HG02981 (cell line): Measurements from ENCODE around the gene MEGF11.

Experiments used
- ATAC-seq: cut with Tn5 transposase; IDR thresholded peaks from one replicate; pipeline ENCODE4 v1.9.1; 2021; ENCODE audit warnings: mild to moderate bottlenecking, moderate library complexity; ENCODE audit not compliant: unreplicated experiment

The MEGF11 gene

DNA sequence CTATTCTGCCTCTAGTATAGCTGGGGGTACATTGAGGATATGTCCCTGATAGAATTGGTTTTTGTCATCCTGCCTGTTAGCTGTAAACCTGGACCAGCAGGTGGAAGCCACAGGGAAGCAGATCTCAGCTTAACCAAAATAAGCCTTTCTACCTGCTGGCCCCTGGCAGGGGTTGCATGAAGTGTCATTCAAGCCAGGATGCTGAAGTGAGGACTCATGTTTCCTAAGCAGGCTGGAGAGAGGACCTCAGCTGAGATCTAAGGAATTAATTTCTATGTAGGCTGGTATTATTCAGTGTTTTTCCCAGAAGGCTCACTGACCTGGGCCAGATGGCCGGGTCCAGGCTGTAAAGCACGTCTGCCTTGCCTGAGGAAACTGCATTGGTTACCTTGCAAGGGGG is 128.9 kb downstream of the MEGF11 start:
- no peak for ATAC-seq

DNA sequence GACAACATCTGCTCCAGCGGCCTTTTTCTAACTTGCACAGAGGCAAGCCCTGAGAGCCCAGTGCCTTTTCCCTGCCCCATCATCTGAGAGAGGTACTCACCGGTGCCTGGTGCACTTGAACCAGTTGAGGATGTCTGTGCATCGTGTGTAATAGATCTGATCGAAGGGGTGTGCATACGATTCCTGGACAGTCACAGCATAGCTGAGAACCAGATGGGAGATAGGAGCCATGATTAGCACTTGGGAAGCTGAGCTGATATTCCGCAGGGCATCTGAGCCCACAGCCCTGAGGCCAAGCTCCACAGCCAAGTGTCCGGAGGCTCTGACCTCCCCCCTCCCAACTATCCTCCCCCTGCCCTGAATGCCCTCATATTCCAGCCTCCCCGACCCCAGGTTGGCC is 129.8 kb downstream of the MEGF11 start:
- no peak for ATAC-seq

DNA sequence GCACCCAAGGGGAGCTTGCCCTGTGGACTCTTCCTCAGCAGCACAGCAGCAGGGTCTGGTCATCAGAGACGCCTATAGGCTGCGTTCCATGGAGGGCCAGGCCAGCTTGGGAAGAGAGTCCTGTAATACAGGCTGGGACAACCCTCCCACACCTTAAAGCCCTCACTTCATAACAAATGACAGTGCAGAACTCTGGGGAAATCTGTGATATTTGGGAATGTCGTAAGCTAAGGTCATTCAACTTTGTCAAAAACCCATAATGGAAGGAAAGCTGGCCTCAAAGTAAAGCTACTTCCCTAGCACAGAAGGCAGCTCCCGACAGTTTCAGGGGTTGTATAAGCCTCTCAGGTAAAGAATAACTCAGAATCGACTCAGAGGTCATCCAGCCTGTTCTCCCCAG is 133.1 kb downstream of the MEGF11 start:
- no peak for ATAC-seq

DNA sequence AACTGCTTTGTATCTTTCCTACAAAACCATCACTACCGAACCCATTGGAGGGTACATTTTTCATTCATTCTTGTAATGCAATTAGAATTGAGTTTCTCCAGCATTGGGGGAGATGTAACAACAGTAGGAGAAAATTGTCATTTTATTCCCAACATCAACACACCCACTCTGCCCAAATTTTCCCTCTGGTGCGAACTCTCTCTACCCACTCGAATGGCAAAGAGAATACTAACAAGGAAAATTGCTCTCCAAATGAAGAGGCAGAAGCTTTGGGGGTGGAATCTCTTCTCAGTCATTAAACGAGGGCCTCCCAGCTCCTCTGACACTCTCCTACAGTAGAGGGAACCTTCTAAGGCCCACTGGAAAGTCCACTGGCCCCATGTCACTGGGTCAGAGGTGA is 135.7 kb downstream of the MEGF11 start:
- ATAC-seq: no peak

DNA sequence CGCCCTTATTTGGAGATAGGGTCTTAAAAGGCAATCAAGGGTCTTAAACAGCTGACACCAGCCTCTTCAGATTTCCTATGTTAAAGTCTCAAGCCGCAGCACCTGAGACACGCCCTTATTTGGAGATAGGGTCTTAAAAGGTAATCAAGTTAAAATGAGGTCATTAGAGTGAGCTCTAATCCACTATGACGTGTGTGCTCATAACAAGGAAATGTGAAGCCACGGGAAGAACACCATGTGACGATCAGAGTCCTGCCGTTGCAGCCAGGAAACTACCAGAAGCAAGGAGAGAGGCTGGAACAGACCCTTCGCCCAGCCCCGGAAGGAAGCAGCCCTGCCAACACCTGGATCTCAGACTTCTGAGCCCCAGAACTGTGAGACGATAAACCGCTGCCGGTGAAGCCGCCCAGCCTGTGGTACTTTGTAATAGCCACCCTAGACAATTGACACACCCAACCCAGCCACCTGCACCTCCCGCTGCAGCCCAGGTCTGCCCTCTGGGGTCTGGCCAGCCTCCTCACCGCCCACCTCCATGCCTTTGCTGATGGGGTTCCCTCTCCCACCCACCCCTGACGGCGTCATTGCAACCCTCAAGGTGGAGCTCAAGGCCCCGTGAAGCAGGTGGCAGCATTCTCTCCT is 137.9 kb downstream of the MEGF11 start:
- no peak for ATAC-seq

DNA sequence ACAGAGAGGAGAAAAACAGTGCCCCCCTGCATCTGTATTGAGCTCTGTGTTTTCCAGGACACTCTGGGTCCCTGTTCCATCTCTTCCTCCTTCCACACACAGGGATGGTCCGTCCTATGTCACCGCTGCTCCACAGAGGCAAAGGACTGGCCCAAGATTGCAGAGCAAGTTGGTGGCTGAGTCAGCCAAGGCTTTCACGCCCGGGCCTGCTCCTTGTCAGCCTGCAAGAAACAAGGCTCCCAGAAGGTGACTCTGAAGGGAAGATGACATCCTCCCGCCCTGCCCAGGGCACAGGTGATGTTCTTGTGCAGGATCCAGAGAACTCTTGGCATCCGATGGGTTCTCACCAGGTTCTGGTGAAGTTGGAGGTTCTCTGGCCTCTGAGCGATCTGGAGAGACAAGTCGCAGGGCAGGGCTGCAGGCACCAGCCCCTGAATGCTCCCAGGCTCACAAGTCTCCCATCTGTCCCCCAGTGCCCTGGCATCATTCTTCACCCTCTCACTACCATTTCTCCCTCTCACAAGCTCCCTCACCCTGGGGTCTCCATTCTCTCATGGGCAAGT is 138.6 kb downstream of the MEGF11 start:
- no peak for ATAC-seq

DNA sequence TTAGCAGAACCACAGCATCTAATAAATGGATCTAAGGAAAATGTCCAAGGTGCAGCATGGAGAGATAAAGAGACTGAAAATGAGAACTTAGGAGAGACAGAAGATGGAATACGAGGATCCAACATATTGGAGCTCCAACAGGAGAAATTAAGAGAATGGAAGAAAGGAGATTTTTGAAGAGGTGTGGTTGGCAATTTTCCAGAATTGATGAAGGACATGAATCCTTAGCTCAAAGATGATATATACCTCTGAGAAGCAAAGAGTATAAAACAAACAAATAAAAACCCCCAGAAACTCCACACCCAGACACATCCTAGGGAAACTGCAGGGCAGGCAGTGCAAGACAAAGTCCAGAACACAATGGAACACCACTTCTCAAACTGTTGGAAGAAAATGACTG is 141.2 kb downstream of the MEGF11 start:
- ATAC-seq: no peak

DNA sequence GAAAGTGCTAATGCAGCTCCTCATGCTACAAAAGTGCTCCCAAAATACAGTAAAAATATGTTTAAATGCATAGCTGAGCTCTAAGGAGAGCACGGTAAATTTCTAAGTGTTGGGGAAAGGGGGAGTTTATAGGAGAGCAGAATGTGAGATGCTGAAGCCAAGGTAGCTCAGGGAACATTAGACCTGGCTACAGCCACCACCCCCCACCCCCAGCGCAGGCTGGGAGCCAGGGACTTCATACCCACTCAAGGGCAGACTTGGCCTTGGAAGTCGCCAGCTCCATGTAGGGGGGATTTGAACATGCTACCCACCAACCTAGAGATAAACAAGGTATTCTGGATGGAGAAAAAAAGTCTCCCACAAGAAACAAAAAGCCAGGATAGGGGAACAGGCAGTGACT is 142.2 kb downstream of the MEGF11 start:
- ATAC-seq: no peak

DNA sequence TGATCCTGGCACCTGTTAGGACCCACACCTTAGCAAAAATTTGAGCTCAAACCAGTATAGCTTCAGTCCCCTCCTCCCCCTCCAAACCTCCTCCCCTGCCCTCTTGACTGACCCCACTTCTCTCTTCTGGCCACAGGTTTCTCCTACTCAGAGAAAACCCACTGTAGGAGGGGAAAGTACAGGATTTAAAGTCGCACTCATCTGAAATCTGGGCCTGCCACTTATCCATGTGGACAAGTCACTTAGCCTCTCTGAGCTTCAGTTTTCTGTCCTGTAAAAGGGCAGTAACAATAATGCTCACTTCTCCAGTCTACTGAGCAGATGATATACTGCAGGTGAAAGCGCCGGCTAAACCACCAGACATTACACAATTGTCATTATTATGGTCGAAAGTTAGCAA is 142.7 kb downstream of the MEGF11 start:
- ATAC-seq: no peak

DNA sequence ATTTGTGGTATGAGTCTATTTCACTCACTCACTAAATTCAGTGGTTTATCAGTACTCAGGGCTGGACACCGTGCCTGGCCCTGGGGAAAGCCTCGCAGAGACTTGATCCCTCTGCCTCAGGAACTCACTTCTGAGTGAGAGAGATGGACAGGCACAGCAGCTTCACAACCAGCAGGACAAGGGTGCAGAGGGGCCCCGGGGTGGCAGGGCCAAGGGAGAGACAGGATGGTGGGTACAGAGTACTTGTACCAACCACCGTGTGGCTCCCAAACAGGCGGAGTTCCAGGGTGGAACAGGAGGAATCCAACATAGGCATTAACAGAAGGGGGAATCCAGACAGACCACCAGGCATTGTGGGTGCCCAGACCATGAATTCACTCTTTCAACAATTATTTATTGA is 143.7 kb downstream of the MEGF11 start:
- ATAC-seq: no peak

DNA sequence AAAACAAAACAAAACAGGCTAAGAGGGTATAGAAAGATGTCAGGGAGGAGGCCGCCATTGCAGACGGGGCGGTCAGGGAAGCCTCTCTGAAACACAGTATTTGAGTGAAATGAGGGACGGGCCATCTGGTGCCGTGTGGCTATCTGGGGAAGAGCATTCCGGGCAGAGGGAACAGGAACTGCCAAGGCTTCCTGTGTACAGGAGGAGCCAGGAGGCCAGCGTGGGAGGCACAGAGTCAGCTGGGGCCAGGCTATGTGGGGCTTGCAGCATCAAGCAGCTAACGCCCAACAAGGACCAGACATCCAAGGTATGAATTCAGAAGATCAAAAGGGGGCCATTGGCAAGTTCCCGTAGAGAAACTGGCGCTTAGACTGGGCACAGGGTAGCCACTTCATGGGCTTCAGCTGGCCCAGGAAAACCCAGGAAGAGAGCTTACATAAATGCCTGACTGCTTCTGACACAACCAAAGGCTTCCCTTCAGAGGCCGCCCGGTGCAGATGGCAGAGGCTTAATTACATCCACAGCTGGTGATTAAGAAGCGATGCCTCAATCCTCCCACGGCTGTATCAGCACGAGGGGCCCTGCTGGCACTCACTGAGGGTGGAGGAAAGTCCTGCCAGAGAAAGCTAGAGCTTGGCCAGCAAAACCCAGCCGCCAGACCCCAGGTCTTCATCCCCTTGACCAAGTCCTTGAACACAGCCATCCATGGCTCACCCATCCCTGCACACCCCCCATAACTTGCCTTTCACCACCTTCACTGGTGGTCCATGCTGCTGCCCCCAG is 144.9 kb downstream of the MEGF11 start:
- no peak for ATAC-seq

DNA sequence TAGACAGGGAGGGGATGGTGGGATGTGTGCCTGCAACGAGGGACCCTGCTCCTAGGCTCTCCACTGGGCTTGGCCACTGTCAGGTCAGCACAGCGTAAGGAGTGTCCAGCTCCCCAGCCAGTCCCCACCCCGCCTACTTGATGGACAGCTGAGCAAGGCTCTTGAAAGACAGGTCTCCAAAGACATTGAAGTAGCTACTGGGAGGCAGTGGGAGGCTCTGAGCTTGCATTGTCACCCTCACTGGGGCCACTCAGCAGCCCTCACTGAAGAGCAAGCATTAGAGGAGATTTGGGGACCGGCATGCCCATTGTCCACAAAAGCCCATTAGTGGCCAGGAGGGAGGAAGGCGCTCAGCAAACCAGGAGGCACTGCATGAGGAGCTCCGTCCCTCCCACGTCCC is 146.5 kb downstream of the MEGF11 start:
- ATAC-seq: no peak

DNA sequence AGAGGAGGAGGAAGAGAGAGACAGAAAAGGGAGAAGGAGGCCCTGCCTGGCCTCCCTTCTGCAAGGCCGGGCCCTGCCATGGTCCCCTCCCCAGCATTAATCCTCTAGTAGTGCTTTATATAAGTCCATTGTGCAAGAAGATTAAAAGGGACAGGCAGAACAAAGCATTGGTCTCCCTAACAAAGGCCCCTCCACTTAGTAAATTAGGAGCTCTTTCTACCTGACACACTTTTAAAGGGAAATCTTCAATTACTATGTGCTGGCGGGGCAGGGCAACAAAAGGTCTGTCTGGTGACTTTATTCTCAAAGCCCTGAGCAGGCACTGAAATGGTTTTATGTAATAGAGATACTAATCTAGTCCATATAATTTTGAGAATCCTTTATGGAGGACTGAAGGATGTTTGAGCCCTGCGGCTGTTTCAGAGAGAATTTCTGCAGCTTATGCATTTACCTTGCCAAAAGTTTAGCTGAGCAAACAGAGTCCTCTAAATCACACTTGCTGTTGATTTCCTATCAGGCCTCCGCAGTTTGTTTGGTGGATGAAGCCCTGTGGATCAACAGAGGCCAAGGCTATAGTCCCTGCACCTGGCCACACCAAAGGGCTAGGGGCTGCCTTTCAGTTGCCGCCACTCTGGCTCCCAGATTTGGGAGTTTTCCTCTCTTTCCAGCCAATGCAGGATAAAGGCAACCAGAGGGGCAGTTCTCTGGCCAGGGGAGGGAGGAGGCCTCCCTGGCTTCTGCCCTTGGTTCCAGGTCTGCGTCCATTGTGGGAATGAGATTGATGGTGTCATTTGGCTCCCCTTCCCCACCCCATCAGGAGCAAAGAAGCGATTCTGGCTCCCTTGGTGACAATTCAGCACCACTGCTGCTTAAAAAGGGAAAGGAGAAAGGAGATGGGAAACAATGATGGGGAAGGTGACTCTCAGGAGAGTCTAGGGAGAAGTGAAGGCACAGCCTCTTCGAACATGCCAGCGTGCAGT is 148.0 kb downstream of the MEGF11 start:
- ATAC-seq: no peak

DNA sequence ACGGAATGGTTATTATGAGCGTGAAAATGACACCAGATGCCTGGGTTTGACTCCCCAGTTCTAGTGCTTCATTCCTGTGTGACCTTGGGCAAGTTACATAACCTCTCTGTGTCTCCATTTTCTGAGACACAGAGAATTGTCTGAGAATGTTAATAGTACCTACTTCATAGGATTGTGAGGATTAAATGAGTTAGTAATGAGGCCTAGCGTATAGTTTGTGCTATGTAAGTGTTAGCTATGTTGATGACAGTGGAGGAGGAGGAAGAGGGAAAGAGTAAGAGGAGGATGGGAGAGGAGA is 150.3 kb downstream of the MEGF11 start:
- no peak for ATAC-seq

DNA sequence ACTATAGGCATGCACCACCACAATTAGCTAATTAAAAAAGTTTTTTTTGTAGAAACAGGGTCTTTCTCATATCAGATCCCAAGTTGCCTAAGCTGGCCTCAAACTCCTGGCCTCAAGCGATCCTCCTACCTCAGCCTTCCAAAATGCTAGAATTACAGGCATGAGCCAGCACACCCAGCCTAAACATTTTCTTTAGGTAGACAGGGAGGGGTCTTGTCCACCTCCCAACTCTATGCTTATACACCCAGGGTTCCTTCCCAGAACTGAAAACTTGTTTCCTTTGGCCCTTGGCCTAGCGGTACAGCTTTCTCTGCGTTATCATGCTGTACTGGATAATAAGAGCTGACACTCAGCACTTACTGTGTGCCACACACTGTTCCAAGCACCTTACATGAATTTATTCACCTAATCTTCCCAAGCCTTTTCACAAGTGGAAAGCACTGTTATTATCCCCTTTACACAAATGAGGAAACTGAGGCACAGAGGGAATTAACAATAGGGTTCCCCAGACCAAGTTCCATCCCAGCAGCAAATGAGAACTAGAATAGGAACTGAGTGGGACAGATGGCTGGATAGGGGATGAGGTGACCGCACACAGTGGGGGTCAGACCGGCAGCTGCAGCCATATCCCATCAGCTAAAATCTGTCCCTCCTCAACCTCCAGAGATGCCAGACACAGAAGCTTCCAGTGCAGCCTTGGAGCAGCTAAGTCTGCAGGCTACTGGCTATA is 150.8 kb downstream of the MEGF11 start:
- no peak for ATAC-seq

DNA sequence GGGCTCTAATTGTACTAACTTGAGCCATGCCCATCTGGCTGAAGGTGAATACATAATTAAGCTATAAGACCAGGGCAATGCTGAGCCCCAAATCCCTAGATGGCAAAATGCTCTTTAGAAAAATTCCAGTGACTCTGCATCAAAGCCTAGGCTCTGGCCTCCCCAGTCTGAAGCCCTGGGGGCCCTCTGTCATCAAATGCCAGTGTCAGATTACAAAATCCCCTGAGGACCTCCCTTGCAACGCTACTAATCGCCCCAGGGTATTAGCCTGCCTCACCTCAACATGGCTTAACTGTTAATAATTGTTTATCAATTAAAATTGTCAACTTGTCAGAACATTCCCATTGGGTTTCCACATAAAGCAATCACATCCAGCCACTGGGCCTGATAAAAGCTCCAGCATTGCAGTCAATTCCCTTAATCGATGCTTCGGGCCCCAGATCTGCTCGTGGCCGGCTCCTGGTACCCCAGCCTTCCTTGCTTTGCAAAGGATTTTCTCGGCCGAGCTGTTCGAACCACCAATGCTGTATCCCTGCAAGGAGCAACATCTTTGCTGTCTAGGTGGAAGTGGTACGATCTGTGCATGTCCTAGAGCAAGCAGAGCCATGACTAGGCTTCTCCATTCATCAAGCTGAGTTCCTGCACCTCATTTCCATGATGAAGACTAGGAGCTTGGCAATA is 151.7 kb downstream of the MEGF11 start:
- no peak for ATAC-seq

DNA sequence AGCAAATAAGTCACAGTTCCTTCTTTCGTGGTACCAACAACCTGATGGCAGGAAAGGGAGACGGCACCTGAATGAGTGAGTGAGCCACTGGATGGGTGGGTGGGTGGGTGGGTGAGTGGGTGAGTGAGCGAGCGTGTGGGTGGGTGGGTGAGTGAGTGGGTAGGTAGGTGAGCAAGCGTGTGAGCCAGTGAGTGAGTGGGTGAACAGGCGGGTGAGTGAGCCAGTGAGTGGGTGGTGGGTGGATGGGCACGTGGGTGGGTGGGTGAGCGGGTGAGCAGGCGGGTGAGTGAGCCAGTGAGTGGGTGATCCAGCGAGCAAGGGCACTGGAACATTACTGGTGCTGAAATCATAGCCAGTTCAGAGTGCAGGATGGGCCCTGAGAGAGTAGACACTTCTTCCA is 152.8 kb downstream of the MEGF11 start:
- no peak for ATAC-seq

DNA sequence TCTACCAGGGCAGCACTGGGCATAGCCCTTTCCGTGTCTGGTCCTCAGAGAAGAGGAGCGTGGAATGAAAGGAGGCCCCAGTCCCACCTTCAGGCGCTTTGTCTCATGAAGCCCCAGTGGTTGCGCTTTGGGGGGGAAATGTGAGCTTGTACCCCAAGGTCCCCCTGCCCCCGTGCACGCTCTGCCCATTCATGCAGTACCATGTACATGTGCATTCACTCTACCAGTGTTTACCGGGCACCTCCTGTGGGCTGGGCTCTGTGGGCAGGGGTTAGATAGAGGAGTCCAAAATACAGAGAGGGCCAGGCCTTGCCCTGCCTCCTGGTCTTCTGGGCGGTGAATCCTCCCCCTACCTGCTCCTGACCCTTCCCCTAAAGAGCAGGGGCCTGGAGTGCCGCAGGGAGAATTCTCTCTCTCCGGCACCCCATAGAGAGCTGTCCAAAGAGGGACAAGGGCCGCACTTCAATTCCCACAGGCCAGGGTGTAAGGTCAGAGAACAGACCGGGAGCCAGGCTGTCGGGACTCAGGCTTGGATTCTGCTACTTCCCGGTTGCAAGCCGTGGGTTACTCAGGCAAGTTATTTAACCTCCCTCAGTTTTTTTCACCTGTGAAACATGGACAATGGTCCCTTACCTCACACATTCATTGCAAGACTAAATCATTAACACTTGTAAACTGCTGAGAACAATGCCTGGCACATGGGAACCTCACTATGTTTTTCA is 153.4 kb downstream of the MEGF11 start:
- ATAC-seq: no peak

DNA sequence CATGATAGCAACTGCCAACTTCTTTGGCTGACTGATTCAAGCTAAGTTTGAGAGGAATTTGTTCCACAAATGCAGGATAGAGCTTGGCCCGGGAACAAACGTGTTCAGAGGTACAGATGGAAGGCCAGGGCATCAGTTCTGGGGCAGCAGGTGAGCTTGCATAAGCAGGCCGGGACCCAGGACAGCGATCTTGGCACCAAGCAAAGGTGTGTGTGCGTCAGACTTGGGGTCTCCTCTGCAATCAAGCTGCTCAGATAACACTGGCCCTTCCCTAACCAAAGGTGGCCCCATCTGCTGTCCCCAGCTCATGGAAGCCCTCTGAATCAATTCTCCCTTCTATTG is 155.6 kb downstream of the MEGF11 start:
- no peak for ATAC-seq
